Small intestine (tissue), 7 donors: Measurements from ENCODE around the gene GAS2. TPM values are rescaled to one million over a fixed set of nuclear protein-coding genes. Genes with fewer than 3 reads are reported as not detected.

Experiments used
- DNase-seq, 2 donors: peaks; one replicate each; pipeline versions ENCODE4 v3.0.0 to v3.0.0-alpha.2; 2013
- FAIRE-seq: peaks from 2 replicates; lab custom pipeline; 2012; peaks lifted over from hg19 to GRCh38; lab: Jason Lieb, UNC
- H3K27ac ChIP-seq, 3 donors: one replicate each; pipeline ENCODE4 v1.5.1; 2013; ENCODE audit warnings: low read length in 2 of 3, mild to moderate bottlenecking in 2 of 3, control low read depth in 1 of 3, inconsistent platforms in 1 of 3, low read depth in 1 of 3, moderate library complexity in 1 of 3
- H3K27me3 ChIP-seq, 3 donors: one replicate each; pipeline ENCODE4 v1.6.1; 2013; ENCODE audit warnings: low read length in 3 of 3, inconsistent platforms in 1 of 3; ENCODE audit not compliant: control insufficient read depth in 3 of 3, insufficient read depth in 3 of 3
- H3K36me3 ChIP-seq, 3 donors: one replicate each; pipeline ENCODE4 v1.6.1; 2013; ENCODE audit warnings: low read length in 3 of 3, inconsistent platforms in 1 of 3, low read depth in 1 of 3, mild to moderate bottlenecking in 1 of 3, moderate library complexity in 1 of 3; ENCODE audit not compliant: control insufficient read depth in 3 of 3, insufficient read depth in 2 of 3
- H3K4me1 ChIP-seq, 3 donors: one replicate each; pipeline ENCODE4 v1.6.1; 2013; ENCODE audit warnings: low read length in 2 of 3, inconsistent platforms in 1 of 3, low read depth in 1 of 3, mild to moderate bottlenecking in 1 of 3, moderate library complexity in 1 of 3; ENCODE audit not compliant: control insufficient read depth in 3 of 3, insufficient read depth in 2 of 3
- H3K4me3 ChIP-seq, 3 donors: one replicate each; pipeline ENCODE4 v1.5.1; 2013; ENCODE audit warnings: low read length in 3 of 3, control low read depth in 1 of 3, inconsistent platforms in 1 of 3, low read depth in 1 of 3, mild to moderate bottlenecking in 1 of 3, moderate library complexity in 1 of 3
- H3K9me3 ChIP-seq, 2 donors: one replicate each; pipeline ENCODE4 v1.6.1; 2013; ENCODE audit warnings: low read depth in 1 of 2, low read length in 1 of 2; ENCODE audit not compliant: control insufficient read depth in 2 of 2, insufficient read depth in 1 of 2
- WGBS, 3 donors: extraction: QIAGEN DNeasy Blood & Tissue Kit; methylation state at CpG; one replicate each; pipeline ENCODE4 v1.1.7; 2013; 5-methylcytosine and 5-hydroxymethylcytosine counted together
- polyA plus RNA-seq, 4 donors: library from polyadenylated mRNA; stranded (reverse) in 3 of 4; unstranded in 1 of 4; fragments of 200-250 nt in 3 of 4; fragments of 120-200 nt in 1 of 4; gene quantifications; one replicate each; pipeline versions ENCODE4 v1.2.1 to v1.2.3, GENCODE V29; 2013
- donor health status: healthy with polysubstance abuse.
- donor health status: control.
- donor health status: control.
- donor health status: Bipolar disorder and iron deficiency.
- donor health status: healthy.

The GAS2 gene
- polyA plus RNA-seq, 4 donors, result 2.4 to 7.2 (median 2.9) TPM

DNA sequence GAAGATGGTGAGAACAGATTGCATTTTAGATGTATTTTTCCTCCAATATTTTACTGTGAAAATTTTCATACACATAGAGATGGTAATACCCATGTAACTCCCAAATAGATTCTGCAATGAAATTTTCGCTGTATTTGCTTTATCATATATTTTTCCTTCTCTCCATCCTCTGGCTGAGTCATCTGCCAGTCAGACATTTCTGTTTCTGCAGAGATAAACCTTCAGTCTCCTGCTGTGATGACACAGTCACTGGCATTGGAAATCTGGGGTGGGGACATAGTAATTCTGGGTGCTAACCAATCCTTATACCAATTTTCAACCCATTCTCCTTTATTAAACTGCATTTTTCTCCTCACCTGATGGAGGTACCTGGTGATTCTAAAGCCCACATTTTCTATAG lies 129.5 kb downstream of the GAS2 start:
- WGBS, 3 donors, result 70 to 85% (median 84%) methylated on average over 1 of the region's 1 CpG
- no peak for DNase-seq

DNA sequence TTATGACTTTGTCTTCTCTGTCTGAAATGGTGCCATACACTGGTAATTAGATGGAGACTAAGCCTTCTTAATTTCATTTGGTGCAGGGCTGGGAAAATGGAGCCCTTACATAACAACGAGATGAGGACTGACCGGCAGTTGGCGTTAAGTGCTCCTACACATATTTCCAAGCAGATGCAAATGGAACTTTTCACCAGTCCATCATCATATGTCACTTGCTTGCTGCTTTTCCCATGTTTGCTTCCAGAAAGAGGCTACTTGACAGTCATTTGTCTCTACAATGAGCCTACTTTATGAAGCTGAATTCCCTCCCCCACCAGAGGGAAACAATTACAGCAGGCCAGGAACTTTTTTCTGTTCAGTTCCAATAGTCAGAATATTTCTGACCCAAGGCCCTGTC lies 130.6 kb downstream of the GAS2 start:
- WGBS, 3 donors, result 86 to 96% (median 88%) methylated on average over 3 of the region's 3 CpGs
- H3K36me3 ChIP-seq, result no peaks in the 10 kb centered on the region
- H3K4me3 ChIP-seq, result no peak overlapping the region
- no peak for DNase-seq
- H3K27ac ChIP-seq, result no peak overlapping the region
- no peaks in the 10 kb centered on the region for H3K27me3 ChIP-seq
- H3K4me1 ChIP-seq, result no peaks in the 10 kb centered on the region
- FAIRE-seq, result no peak
- no peaks in the 10 kb centered on the region for H3K9me3 ChIP-seq

More for the DNA sequence above, 129.5 kb downstream of the GAS2 start:
- no peaks in the 10 kb centered on the region for H3K36me3 ChIP-seq
- no peaks in the 10 kb centered on the region for H3K9me3 ChIP-seq
- no peak overlapping the region for H3K27ac ChIP-seq
- FAIRE-seq, result no peak
- H3K27me3 ChIP-seq, result no peaks in the 10 kb centered on the region
- H3K4me3 ChIP-seq, result no peak overlapping the region
- no peaks in the 10 kb centered on the region for H3K4me1 ChIP-seq

DNA sequence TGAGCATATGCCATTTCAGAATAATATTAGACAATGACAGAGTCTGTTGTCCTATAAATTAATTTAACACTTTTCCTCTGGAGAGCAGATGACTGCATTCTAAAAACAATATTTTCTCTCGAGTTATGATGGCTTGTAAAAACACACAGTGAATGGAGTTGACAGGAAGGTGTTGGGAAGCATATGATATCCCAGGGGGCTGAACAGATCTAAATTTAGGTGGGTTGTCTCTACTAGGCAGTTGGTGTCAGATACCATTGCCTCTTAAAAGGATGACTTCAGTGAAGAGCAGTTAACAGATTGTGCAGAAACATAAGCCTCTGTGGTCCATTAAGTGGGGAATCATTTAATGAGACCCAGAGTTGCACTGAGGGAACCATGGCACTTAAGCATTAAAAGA lies 132.5 kb downstream of the GAS2 start:
- Histone ChIP-seq H3K4me1 (no peaks in the 10 kb centered on the region), H3K27ac (no peak overlapping the region), H3K36me3 (no peaks in the 10 kb centered on the region), H3K9me3 (no peaks in the 10 kb centered on the region), H3K27me3 (no peaks in the 10 kb centered on the region), H3K4me3 (no peak overlapping the region)
- FAIRE-seq (no peak), DNase-seq (no peak)
- WGBS, 3 donors, result 77 to 87% (median 80%) methylated on average over 1 of the region's 1 CpG

DNA sequence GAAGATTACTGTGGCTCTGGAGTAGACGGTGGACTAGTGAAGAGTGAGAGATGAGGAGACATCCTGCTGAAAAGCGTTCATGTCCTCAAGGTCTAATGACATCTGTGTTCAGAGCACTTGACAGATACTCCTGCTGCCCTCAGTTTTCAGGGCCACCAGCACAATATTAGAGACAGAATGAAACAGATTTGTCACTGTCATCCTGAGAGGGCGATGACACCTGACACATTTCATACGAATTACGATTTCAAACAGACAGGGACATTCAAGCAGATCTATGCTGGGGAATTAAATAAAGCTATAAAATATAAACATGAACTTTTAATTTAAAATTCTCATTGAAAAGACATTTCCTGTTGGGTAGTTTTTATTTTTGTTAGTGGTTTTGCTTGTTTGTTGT lies 134.1 kb downstream of the GAS2 start:
- H3K27me3 ChIP-seq, result no peaks in the 10 kb centered on the region
- FAIRE-seq (no peak), DNase-seq (no peak)
- H3K4me1 ChIP-seq, result no peaks in the 10 kb centered on the region
- no peaks in the 10 kb centered on the region for H3K9me3 ChIP-seq
- no peaks in the 10 kb centered on the region for H3K36me3 ChIP-seq
- H3K27ac ChIP-seq, result no peak overlapping the region
- no peak overlapping the region for H3K4me3 ChIP-seq
- 88 to 90% (median 89%) methylated on average over 5 of the region's 5 CpGs for WGBS, 3 donors

DNA sequence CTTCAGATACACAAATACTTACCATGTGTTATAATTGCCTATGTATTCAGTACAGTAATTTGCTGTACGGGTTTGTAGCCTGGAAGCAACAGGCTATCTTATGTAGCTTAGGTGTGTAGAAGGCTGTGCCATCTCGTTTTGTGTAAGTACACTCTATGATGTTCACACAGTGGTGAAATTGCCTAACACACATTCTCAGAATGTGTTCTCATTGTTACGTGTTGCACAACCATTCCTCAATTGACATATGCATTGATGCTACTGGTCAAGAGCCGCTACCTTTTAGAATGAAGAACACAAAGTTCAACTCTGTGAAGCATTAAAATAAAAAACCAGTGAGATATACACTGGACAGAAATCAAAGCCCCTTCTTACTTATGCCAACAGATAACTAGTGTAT lies 136.4 kb downstream of the GAS2 start:
- 86 to 91% (median 89%) methylated on average over 4 of the region's 4 CpGs for WGBS, 3 donors
- FAIRE-seq (no peak), DNase-seq (no peak)
- no peak overlapping the region for H3K4me3 ChIP-seq
- no peak overlapping the region for H3K27ac ChIP-seq
- H3K9me3 ChIP-seq, result no peaks in the 10 kb centered on the region
- no peaks in the 10 kb centered on the region for H3K4me1 ChIP-seq
- H3K36me3 ChIP-seq, result no peaks in the 10 kb centered on the region
- no peaks in the 10 kb centered on the region for H3K27me3 ChIP-seq

DNA sequence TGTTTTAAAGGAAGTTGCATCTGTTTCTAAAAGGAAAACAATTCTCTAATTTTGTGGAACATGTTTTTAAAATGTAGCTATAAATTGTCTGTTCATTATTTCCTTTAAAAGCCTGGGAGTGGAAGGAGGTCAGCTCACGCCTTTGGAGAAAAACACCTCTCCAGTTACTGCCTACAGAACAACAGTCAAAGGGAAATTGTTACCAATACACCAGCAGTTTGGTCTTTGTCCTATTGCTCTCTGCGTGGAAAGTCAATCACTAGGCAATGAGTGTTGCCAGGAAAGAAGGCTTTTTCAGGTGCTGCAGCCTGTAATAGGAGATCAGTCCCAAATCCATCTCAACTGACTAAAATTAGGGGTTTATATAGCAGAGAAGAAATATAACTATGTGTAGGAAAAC lies 141.0 kb downstream of the GAS2 start:
- WGBS, 3 donors, result 56 to 69% (median 67%) methylated on average over 2 of the region's 2 CpGs
- no peak overlapping the region for H3K4me3 ChIP-seq
- FAIRE-seq, result no peak

DNA sequence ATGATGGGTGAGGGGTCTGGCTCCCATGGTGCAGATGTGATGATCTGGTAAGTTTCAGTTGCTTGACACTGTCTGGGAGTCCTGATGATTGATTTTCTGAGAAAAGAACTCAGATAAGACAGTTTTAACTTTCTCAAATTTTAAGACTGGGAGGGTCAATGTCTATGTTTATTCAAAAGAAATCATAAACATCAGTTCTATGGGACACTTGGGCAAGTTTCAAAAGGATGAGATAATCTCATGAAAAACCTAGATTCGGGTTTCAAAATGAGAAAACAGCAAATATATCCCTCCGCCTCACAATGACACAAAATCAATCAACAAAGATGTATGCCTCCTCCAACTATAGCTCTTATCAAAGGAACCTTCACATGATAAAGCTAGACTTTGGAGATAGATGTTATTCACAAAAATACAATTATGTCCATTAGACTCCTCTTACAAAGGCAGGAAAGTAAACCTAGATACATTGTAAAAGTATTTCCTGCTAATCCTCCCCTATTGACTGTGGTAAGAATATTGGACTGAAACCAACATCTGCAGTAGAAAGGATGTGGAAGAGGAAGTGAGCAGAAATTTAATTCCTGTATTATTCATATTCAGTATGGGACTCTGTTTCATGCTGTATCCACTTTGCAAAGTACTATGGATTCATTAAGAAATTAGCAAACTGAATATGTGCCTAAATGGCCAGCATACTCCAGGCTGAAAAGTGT lies 141.6 kb downstream of the GAS2 start:
- DNase-seq (no peak), FAIRE-seq (no peak)
- Histone ChIP-seq H3K36me3 (no peaks in the 10 kb centered on the region), H3K4me3 (no peak overlapping the region), H3K27ac (peak overlapping the region in 1 of 3 donors; percentile 31), H3K9me3 (peaks cover 0 to 4% of the 10 kb centered on the region in 2 donors), H3K27me3 (no peaks in the 10 kb centered on the region), H3K4me1 (no peaks in the 10 kb centered on the region)
- WGBS, 3 donors, result 68 to 90% (median 86%) methylated on average over 2 of the region's 2 CpGs

More for the DNA sequence above, 141.0 kb downstream of the GAS2 start:
- H3K27ac ChIP-seq, result no peak overlapping the region
- H3K27me3 ChIP-seq, result no peaks in the 10 kb centered on the region
- H3K9me3 ChIP-seq, result peaks cover 0 to 4% of the 10 kb centered on the region in 2 donors
- H3K36me3 ChIP-seq, result no peaks in the 10 kb centered on the region
- no peak for DNase-seq
- no peaks in the 10 kb centered on the region for H3K4me1 ChIP-seq

DNA sequence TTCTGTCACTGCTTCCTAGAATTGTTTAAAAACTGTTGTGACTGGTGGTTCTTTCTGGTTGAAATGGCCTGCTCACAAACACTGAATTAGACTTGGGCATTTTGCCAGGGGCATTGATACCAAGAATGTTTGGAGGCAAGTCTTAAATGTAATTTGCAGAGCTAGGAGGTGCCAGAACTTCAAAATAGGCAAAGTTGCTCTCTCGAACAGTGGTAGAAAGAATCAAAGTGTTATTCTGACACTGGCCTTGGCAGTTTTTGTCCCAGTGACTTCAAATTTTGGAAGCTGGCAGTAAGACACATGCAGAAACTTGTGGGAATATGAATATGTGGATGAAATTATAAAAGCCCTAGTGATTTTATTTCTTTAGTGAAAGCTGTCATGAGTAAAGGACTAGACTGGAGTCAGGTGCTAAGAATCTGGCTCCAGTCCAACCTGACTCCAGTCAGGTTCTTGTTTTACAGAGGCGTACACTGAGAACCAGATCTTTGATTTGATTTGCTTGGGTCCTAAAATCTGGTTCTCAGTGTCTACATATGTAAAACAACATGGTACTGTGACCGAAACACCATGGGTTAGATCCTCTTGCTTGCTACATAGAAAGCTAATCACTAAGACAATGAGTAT lies 142.3 kb downstream of the GAS2 start:
- 84 to 91% (median 89%) methylated on average over 3 of the region's 3 CpGs for WGBS, 3 donors
- Histone ChIP-seq H3K27me3 (no peaks in the 10 kb centered on the region), H3K27ac (peak overlapping the region in 1 of 3 donors; percentile 31), H3K9me3 (peaks cover 0 to 4% of the 10 kb centered on the region in 2 donors), H3K4me3 (no peak overlapping the region), H3K4me1 (no peaks in the 10 kb centered on the region), H3K36me3 (no peaks in the 10 kb centered on the region)
- no peak for FAIRE-seq
- DNase-seq, result no peak
